Vagina (tissue), 2 donors: ENCODE data around the gene GDF9. TPM values are rescaled to one million over a fixed set of nuclear protein-coding genes. Genes with fewer than 3 reads are reported as not detected.

Experiments
- DNase-seq, 2 donors: peaks; one replicate each; pipeline ENCODE4 v3.0.0-alpha.2; 2017; ENCODE audit errors: extremely low spot score in 2 of 2
- H3K27ac ChIP-seq: fragments of 200-600 bp; sonication (generic); one replicate; pipeline ENCODE4 v1.5.1; 2019
- H3K27me3 ChIP-seq: fragments of 200-600 bp; sonication (generic); one replicate; pipeline ENCODE4 v1.5.1; 2019
- H3K36me3 ChIP-seq, 2 donors: fragments of 200-600 bp; sonication (generic); one replicate each; pipeline ENCODE4 v1.5.1; 2017 to 2019
- H3K4me1 ChIP-seq: fragments of 200-600 bp; sonication (generic); one replicate; pipeline ENCODE4 v1.5.1; 2019
- H3K4me3 ChIP-seq, 2 donors: fragments of 200-600 bp; sonication (generic); 1 replicate in 1 of 2; 2 replicates in 1 of 2; pipeline ENCODE4 v1.5.1; 2016 to 2019
- H3K9me3 ChIP-seq: fragments of 200-600 bp; sonication (generic); one replicate; pipeline ENCODE4 v1.5.1; 2019
- POLR2A ChIP-seq, 2 donors: fragments of 450-650 bp; IDR thresholded peaks; one replicate each; pipeline ENCODE4 v1.6.1; 2017; ENCODE audit warnings: antibody characterized with exemption in 2 of 2, mild to moderate bottlenecking in 2 of 2, moderate library complexity in 2 of 2
- POLR2AphosphoS5 ChIP-seq, 2 donors: sonication (generic); formaldehyde crosslinking; IDR thresholded peaks; one replicate each; pipeline ENCODE4 v1.9.0; 2017; ENCODE audit warnings: antibody characterized with exemption in 2 of 2, mild to moderate bottlenecking in 2 of 2, low read depth in 1 of 2; ENCODE audit not compliant: insufficient read depth in 1 of 2
- intact Hi-C: fragments of 100-400 bp; cut with DNase I; formaldehyde crosslinking; loops from one replicate; pipeline ENCODE4 v1.15.1; 2023
- total RNA-seq: library from RNA; depleted of rRNA; stranded (reverse); fragments of >200 nt; gene quantifications from one replicate; pipeline ENCODE4 v1.2.3, GENCODE V29; 2016
- TF ChIP-seq, protein P1 (sequence below), 3 experiments: fragments of 450-650 bp in 2 of 3; fragments of 200-600 bp in 1 of 3; sonication (generic) in 1 of 3; IDR thresholded peaks; one replicate each; pipeline ENCODE4 v1.5.1; 2017 to 2019; ENCODE audit warnings: antibody characterized with exemption in 3 of 3, mild to moderate bottlenecking in 2 of 3, moderate library complexity in 2 of 3

The GDF9 gene
- total RNA-seq, 1 donor from 2014 or later = not detected

GRCh38 chr5:132901730-132902129 lies 35.5 kb upstream of the GDF9 start:
- TF ChIP-seq, protein P1, sequence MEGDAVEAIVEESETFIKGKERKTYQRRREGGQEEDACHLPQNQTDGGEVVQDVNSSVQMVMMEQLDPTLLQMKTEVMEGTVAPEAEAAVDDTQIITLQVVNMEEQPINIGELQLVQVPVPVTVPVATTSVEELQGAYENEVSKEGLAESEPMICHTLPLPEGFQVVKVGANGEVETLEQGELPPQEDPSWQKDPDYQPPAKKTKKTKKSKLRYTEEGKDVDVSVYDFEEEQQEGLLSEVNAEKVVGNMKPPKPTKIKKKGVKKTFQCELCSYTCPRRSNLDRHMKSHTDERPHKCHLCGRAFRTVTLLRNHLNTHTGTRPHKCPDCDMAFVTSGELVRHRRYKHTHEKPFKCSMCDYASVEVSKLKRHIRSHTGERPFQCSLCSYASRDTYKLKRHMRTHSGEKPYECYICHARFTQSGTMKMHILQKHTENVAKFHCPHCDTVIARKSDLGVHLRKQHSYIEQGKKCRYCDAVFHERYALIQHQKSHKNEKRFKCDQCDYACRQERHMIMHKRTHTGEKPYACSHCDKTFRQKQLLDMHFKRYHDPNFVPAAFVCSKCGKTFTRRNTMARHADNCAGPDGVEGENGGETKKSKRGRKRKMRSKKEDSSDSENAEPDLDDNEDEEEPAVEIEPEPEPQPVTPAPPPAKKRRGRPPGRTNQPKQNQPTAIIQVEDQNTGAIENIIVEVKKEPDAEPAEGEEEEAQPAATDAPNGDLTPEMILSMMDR (IDR thresholded peaks at IDR 0.05) = no peak
- no peak for TF ChIP-seq POLR2A (IDR thresholded peaks at IDR 0.05)
- TF ChIP-seq POLR2AphosphoS5 (IDR thresholded peaks at IDR 0.05; ENCODE audit: insufficient read depth in 1 of 2, low read depth in 1 of 2) = no peak
- intact Hi-C loops = no loop called here
- Histone ChIP-seq H3K36me3 (peaks cover 3 to 23% of the 10 kb centered on the region in 2 donors), H3K4me1 (peaks cover 4% of the 10 kb centered on the region), H3K9me3 (no peaks in the 10 kb centered on the region), H3K27me3 (no peaks in the 10 kb centered on the region), H3K27ac (no peak overlapping the region), H3K4me3 (no peak overlapping the region)
- no peak for DNase-seq

GRCh38 chr5:132901036-132901435 lies 34.8 kb upstream of the GDF9 start:
- DNase-seq = no peak
- no peaks in the 10 kb centered on the region for H3K9me3 ChIP-seq
- peaks cover 4% of the 10 kb centered on the region for H3K4me1 ChIP-seq
- TF ChIP-seq, protein P1 (IDR thresholded peaks at IDR 0.05) = no peak
- H3K27ac ChIP-seq = no peak overlapping the region
- intact Hi-C loops = no loop called here
- no peaks in the 10 kb centered on the region for H3K27me3 ChIP-seq
- peaks cover 3 to 30% of the 10 kb centered on the region in 2 donors for H3K36me3 ChIP-seq
- no peak overlapping the region for H3K4me3 ChIP-seq

GRCh38 chr5:132898094-132898493 lies 31.8 kb upstream of the GDF9 start:
- H3K9me3 ChIP-seq = no peaks in the 10 kb centered on the region
- H3K4me3 ChIP-seq = no peak overlapping the region
- peaks cover 3 to 49% of the 10 kb centered on the region in 2 donors for H3K36me3 ChIP-seq
- DNase-seq = no peak
- no peaks in the 10 kb centered on the region for H3K27me3 ChIP-seq
- no peaks in the 10 kb centered on the region for H3K4me1 ChIP-seq
- intact Hi-C loops = no loop called here
- H3K27ac ChIP-seq = no peak overlapping the region
- TF ChIP-seq POLR2A (IDR thresholded peaks at IDR 0.05) = no peak
- TF ChIP-seq, protein P1 (IDR thresholded peaks at IDR 0.05) = no peak

DNA sequence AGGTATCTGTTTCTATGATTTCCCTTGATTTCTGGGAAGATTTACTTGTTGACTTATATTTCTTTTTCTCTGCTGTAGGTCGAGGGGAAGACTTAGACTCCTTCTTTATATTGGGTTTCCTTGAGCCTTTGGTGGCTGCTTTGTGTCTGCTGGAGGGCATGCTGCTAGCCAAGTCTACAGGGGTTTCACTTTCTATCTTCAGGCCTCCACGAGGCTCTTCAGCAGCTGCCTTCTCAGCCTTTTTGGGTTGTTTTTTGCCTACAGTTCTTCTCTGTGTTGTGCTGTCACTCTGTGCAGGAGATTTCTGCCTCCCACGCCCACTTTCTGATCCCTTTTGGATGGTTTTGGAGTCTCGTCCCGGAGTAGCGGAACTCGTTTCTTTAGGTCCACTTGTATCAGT lies 30.4 kb upstream of the GDF9 start:
- intact Hi-C loops = no loop called here
- H3K4me3 ChIP-seq = no peak overlapping the region
- no peaks in the 10 kb centered on the region for H3K4me1 ChIP-seq
- no peaks in the 10 kb centered on the region for H3K9me3 ChIP-seq
- H3K27ac ChIP-seq = no peak overlapping the region
- DNase-seq = no peak
- TF ChIP-seq, protein P1 (IDR thresholded peaks at IDR 0.05) = no peak
- no peak for TF ChIP-seq POLR2AphosphoS5 (IDR thresholded peaks at IDR 0.05; ENCODE audit: insufficient read depth in 1 of 2, low read depth in 1 of 2)
- peaks cover 3 to 59% of the 10 kb centered on the region in 2 donors for H3K36me3 ChIP-seq
- H3K27me3 ChIP-seq = no peaks in the 10 kb centered on the region

- intact Hi-C loops = no loop called here
These were observed 29.5 kb upstream of the GDF9 start for GRCh38 chr5:132895719-132896305.

More at GRCh38 chr5:132895719-132896305, 29.5 kb upstream of the GDF9 start:
- no peak overlapping the region for H3K27ac ChIP-seq
- no peaks in the 10 kb centered on the region for H3K27me3 ChIP-seq
- TF ChIP-seq POLR2A (IDR thresholded peaks at IDR 0.05) (no peak), POLR2AphosphoS5 (IDR thresholded peaks at IDR 0.05; ENCODE audit: insufficient read depth in 1 of 2, low read depth in 1 of 2) (no peak)
- TF ChIP-seq, protein P1 (IDR thresholded peaks at IDR 0.05) = no peak
- H3K36me3 ChIP-seq = peaks cover 3 to 63% of the 10 kb centered on the region in 2 donors
- DNase-seq = no peak
- H3K9me3 ChIP-seq = no peaks in the 10 kb centered on the region
- no peak overlapping the region for H3K4me3 ChIP-seq
- H3K4me1 ChIP-seq = no peaks in the 10 kb centered on the region
